Parietal lobe (tissue), 2 donors: ENCODE results near the gene ELMO3. TPM values are rescaled to one million over a fixed set of nuclear protein-coding genes. Genes with fewer than 3 reads are reported as not detected.

Source experiments
- small RNA-seq: library from RNA; depleted of rRNA; stranded (forward); fragments of <200 nt; gene quantifications from one replicate; pipeline ENCODE3, GENCODE V24; 2014; ENCODE audit warnings: low replicate concordance
- total RNA-seq: library from RNA; depleted of rRNA; stranded (reverse); fragments of >200 nt; gene quantifications from one replicate; pipeline ENCODE4 v1.2.3, GENCODE V29; 2014

Gene ELMO3
- total RNA-seq: 0.94 TPM

GRCh38 chr16:67199011-67199807, at the start of gene ELMO3:
ELMO3 (plus strand) TSS chr16:67199131; CDS start chr16:67199327, 196 bp downstream.

GRCh38 chr16:67150833-67151396, 48.0 kb upstream of the ELMO3 start, which contains the start of gene B3GNT9:
B3GNT9 (minus strand) TSS chr16:67150998; CDS start chr16:67150485, 513 bp downstream.

GRCh38 chr16:67164599-67165061, 34.3 kb upstream of the ELMO3 start, which contains the start of gene HSF4:
HSF4 (plus strand) TSS chr16:67164745; CDS start chr16:67164812, 67 bp downstream.

GRCh38 chr16:67170168-67170948, 28.6 kb upstream of the ELMO3 start, which contains the start of gene NOL3:
NOL3 (plus strand) TSS chr16:67170538.

GRCh38 chr16:67183627-67184452, 15.1 kb upstream of the ELMO3 start, which contains the start of gene MATCAP1:
MATCAP1 (minus strand) TSS chr16:67183963; CDS start chr16:67180610, 3,353 bp downstream.

GRCh38 chr16:67190041-67190440, 8.9 kb upstream of the ELMO3 start, which contains the start of gene EXOC3L1:
EXOC3L1 (minus strand) TSS chr16:67190136; CDS start chr16:67189676, 460 bp downstream.

GRCh38 chr16:67191995-67192681, 6.8 kb upstream of the ELMO3 start, which contains the start of gene E2F4:
E2F4 (plus strand) TSS chr16:67192155; CDS start chr16:67192228, 73 bp downstream.

GRCh38 chr16:67226804-67227566, 28.1 kb downstream of the ELMO3 start, which contains the start of gene TMEM208:
TMEM208 (plus strand) TSS chr16:67227130; CDS start chr16:67227219, 89 bp downstream.

GRCh38 chr16:67247192-67248072, 48.5 kb downstream of the ELMO3 start, which contains the start of gene FHOD1:
FHOD1 (minus strand) TSS chr16:67247481; CDS start chr16:67247410, 71 bp downstream.

GRCh38 chr16:67248401-67249177, 49.7 kb downstream of the ELMO3 start, which contains the start of gene SLC9A5:
SLC9A5 (plus strand) TSS chr16:67248979; CDS start chr16:67249015, 36 bp downstream.

Small RNA genes lying within 50 kb of the gene (small RNA-seq; reads per million reads assigned to genes)
- 4.5 reads per million, percentile 86 among the genes with 10 or more reads in this experiment for gene MIR328

Other genes starting within 250 kb of the ELMO3 start
- 2.5 TPM for gene CES3, start 237.9 kb upstream of the ELMO3 start, total RNA-seq
- 33.8 TPM for gene CES4A, start 210.5 kb upstream of the ELMO3 start, total RNA-seq
- gene CBFB, start 170.0 kb upstream of the ELMO3 start, total RNA-seq: 42.3 TPM
- gene PHAF1, start 89.2 kb upstream of the ELMO3 start, total RNA-seq: 36.3 TPM
- 0.63 TPM for gene B3GNT9, start 48.1 kb upstream of the ELMO3 start, total RNA-seq
- 0.31 TPM for gene TRADD, start 39.2 kb upstream of the ELMO3 start, total RNA-seq
- 1.6 TPM for gene FBXL8, start 39.2 kb upstream of the ELMO3 start, total RNA-seq
- gene HSF4, start 34.4 kb upstream of the ELMO3 start, total RNA-seq: 11.3 TPM
- 3.4 TPM for gene NOL3, start 28.6 kb upstream of the ELMO3 start, total RNA-seq
- gene MATCAP1, start 15.2 kb upstream of the ELMO3 start, total RNA-seq: 106 TPM
- 0.63 TPM for gene EXOC3L1, start 9.0 kb upstream of the ELMO3 start, total RNA-seq
- 41.0 TPM for gene E2F4, start 7.0 kb upstream of the ELMO3 start, total RNA-seq
- gene TMEM208, start 28.0 kb downstream of the ELMO3 start, total RNA-seq: 27.2 TPM
- 1.9 TPM for gene FHOD1, start 48.4 kb downstream of the ELMO3 start, total RNA-seq
- gene SLC9A5, start 49.8 kb downstream of the ELMO3 start, total RNA-seq: 0.94 TPM
- 3.4 TPM for gene PLEKHG4, start 80.4 kb downstream of the ELMO3 start, total RNA-seq
- 0.31 TPM for gene KCTD19, start 127.6 kb downstream of the ELMO3 start, total RNA-seq
- 3.1 TPM for gene LRRC36, start 127.7 kb downstream of the ELMO3 start, total RNA-seq
- 3.8 TPM for gene TPPP3, start 194.4 kb downstream of the ELMO3 start, total RNA-seq
- gene ZDHHC1, start 217.3 kb downstream of the ELMO3 start, total RNA-seq: 5.0 TPM
- gene HSD11B2, start 232.0 kb downstream of the ELMO3 start, total RNA-seq: not detected